HG03066 (cell line): ENCODE measurements around the gene ADGRL2.

Experiments used
- ATAC-seq: cut with Tn5 transposase; IDR thresholded peaks from one replicate; pipeline ENCODE4 v1.9.1; 2021; ENCODE audit warnings: low read depth; ENCODE audit not compliant: unreplicated experiment

The ADGRL2 gene

DNA sequence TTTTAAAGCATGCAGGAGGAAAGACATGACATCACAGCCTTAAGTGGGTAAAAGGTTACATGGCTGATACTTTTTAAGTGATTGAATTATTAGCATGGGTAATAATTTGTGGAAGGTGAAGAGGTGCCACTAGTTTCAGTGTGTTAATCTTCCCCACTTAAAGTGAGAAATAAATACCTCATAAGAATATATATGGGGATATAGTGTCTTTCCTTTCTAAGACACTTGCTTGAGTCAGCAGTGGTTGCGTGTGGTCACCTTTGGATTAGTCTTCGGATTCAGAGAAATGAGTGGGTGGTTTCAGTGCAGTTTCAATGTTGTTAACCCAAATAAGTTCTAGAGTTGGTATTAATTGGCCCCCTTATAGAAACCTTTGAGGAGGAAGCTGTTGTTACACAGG is 94.1 kb downstream of the ADGRL2 start:
- no peak for ATAC-seq

DNA sequence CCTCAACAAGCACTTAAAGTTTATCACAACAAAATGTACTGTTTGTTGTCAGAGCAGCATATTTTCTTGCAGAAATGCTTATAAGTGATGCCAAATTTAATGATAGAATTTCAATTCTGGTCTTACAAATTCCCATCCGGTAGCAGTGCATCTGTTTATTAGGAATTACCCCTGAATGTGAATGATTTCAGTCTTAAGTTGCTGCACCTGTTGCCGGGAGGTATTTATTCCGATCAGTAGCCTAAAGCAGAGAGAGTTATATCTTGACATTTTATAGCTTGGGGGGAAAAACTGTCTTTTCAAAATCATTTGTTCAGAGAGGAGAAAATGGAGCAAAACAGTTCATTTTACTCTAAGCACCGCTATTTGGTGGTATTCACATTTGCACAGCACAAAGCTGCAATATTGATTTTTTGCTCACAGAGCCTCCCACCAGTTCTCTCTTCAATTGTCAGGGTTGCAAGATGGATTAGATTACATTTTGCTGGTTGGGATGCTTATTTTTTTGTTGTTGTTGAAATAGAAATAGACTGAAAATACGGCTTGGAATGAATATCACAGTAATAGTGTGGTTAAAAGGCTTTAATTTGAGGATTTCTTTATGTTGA is 98.6 kb downstream of the ADGRL2 start:
- no peak for ATAC-seq

DNA sequence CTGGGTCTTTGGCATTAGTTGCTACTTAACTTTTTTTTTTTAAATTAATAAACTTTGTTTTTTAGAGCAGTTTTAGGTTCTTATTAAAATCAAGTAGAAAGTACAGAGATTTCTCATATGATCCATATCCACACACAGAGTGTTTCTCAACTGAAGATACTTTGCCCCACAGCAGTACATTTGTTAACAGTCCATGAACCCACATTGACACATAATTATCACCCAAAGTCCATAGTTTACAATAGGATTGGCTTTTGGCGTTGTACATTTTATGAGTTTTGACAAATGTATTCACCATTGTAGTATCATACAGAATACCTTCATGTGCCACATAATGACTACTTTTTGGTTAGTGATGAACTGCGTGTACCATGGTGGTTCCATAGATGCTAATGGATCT is 106.8 kb downstream of the ADGRL2 start:
- ATAC-seq: no peak

GRCh38 chr1:81912383-81912782 is 111.6 kb downstream of the ADGRL2 start:
- no peak for ATAC-seq

DNA sequence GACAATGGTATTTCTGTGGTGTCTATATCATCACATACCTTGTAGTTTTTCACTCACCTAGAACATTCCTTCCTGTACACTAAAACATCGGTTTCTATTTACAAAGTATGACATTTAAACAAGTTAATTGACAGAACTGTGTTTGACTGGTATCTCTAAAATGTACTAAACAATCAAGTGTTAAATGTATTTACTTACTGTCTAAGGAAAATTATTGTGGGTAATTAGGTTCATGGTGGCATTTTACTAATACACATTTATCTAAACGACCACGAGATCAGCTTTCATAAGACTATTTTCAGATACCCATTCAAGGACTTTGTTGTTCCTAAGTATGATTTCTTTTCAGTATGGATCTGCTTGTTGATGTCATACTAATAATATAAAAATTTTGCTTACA is 115.2 kb downstream of the ADGRL2 start:
- no peak for ATAC-seq

GRCh38 chr1:81920245-81920740 is 119.6 kb downstream of the ADGRL2 start:
- no peak for ATAC-seq

DNA sequence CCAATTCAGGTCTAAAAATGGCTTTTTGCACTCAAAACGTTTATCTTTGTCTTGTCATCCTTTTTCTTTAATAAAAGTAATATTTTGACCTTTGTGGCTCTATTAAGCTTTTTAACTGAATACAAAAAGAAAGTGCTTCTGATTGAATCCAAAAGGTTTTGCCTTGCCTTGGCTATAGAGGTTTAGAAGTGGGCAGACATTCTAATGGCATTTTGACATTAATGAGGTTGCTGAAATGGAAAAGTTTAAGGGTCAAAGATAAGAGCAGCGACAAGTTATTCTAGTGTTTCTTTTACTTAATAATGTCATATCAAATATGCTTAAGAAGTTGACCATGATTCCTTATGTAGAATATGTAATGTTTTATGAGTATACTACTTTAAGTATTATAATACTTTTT is 120.2 kb downstream of the ADGRL2 start:
- no peak for ATAC-seq

- no peak for ATAC-seq
Measured at GRCh38 chr1:81921344-81921743, 120.6 kb downstream of the ADGRL2 start.

DNA sequence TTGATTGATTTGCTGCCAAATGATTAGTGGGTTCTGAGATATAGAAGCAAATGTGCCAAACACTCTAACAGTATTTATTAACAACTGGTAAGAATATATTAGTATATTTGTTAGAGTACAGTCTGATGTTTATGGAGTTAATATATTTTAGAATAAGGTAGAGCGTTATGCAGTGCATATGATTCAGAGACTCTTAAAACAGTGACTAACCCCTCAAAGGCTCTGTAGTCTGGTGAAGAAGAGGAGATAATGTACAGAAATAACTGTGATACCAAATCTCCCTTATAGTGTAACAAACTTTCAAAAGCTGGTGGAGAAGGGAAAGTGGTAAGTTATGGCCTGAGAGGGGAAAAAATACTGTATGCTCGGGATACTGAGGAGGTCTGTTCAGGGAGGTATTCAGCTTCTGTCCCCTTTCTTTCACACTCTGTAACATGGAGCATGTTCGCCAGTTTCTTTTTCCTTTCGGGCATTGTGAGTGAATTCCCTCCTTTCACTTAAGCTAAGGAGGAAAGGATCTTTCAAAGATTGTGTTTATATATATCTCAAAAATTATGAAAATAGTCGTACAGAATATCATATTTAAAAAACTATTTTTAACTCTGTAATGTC is 121.2 kb downstream of the ADGRL2 start:
- ATAC-seq: no peak

GRCh38 chr1:81922955-81923354 is 122.2 kb downstream of the ADGRL2 start:
- no peak for ATAC-seq

GRCh38 chr1:81929106-81929505 is 128.4 kb downstream of the ADGRL2 start:
- ATAC-seq: no peak

DNA sequence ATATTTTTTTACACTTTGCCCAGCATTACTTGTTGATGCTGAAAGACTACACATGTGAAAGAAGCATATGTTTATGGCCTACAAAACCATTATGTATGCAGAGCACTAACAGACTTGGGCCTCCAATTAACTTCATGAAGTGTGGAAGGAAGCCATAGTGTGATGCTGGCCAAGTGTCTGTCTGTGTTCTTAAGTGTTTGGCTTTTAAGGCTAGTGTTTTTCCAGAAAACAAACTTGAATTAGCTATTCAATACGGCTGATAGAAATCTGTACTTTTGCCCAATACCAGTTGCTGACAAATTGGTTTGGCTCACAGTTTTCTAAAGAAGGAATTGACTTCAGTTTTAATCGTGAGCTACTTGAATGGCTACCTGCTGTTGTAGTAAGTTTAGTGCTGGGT is 136.1 kb downstream of the ADGRL2 start:
- no peak for ATAC-seq

DNA sequence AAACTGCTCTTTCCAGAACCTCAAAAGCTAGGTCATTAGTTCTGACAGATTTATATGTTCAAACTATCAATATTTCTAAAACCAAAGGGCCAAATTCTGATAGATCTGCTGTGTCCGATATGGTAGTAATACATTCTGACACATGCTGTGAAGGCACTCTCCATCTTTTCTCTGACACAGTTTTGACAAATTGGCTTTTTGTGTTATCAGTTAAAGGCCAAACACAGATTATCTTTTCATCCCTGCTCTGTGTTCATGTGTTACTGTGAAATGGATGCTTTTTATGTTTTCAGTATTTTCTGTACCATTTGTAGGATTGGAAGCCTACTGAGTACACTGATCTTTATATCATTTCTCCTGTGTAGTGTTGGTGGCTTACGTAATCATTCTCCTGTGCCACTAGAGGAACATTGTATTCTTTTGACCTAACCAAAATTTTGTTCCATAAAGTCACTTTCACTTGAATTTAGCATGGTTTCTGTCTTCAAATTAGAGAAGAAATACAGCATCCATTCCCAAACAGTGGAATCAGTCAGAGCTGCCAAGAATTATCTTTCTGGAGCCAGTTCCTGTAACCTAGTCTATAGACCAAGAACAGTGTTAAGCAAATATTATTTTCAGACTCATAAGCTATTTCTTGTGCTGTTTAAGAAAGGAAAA is 137.2 kb downstream of the ADGRL2 start:
- no peak for ATAC-seq

DNA sequence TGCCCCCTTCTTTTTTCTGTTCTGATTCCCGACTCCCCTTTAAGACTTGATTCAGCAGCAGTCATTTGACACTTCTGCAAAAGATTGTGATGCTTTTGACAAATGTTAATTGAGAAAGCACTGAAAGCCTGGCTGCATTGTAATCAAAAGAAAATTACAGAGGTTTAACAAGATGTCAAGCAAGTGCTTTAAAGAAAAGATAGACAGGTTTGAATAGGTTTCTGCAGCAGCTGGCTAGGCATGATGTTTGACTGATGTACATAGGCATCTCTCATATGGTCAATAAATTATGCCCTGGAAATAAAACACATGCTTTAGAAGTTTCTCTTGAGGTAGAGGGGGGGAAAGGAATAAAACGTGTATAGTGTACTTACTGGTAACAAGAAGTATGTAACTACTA is 147.8 kb downstream of the ADGRL2 start:
- no peak for ATAC-seq

DNA sequence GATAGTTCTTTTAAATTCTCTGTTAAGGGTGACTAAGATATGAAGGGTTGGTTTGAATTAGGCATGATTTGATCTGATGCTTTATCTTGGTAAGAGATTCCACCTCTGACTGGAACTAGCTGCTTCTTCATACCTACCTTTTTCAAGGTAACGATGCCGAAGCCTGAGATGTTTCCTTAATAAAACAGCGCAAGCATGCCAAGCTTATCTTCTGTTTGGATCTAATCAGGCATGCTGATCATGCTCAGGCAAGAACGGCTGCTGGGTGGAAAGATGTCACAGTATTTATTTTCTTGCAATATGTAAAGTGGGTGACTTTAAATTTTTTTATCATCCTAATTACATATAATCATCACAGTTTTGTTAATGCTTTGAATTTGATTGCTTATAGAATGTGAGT is 148.7 kb downstream of the ADGRL2 start:
- ATAC-seq: no peak

DNA sequence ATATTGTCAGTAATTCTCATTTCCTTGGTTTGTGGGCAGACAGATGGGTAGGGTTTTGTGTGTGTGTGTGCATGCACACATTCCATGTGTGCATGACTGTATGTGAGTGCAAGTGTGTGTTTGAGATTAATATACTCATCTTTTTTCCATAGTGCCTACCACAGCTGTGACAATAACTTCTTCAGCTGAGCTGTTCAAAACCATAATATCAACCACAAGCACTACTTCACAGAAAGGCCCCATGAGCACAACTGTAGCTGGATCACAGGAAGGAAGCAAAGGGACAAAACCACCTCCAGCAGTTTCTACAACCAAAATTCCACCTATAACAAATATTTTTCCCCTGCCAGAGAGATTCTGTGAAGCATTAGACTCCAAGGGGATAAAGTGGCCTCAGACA is 149.3 kb downstream of the ADGRL2 start:
- ATAC-seq: no peak

DNA sequence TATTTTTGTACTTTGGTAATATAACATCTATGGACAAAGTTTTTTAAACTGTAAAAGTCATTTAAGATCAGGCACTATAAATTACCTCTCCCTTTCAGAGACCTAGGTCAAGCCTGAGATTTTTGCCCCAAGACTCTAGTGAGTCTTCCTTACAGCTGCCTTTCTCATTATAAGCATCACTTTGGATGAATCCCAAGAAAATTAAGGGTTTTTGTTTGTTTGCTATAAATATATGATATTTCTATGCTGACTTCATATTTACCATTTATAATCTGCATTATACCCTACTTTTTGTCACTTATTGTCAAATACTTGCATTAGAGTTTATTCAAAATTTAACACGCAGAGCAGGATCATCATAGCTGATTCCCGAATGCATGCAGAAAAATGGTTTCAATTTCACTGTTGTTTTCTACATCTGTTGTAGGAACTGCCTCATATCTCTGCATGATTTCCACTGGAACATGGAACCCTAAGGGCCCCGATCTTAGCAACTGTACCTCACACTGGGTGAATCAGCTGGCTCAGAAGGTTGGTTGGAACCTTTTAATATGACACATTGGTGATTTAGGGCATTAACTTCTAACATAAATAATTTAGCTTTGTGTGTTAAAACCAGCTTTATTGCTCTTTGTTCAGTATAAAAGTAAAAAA is 150.0 kb downstream of the ADGRL2 start:
- ATAC-seq: no peak

DNA sequence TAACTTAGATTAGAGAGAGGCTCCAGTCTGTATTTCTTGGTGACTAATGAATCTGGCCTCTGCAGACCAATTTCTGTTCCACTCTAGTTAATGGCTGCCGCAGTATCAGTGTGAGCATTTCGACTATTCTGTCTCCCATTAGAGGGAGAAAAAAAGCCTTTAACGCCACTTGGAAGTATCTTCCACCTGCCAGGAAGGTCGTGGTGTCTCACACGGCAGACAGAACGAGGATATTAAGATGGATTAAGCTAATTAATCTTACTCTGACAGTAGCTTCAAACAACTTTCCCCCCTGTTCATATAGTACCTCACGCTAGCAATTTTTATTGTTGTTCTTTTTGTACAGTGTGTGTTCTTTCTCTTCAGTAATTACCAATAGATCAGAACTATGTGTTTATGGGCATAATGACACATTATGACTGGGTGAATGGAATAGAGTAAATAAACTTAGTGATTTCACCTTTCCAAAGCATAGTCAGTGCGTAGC is 153.8 kb downstream of the ADGRL2 start:
- ATAC-seq: no peak

GRCh38 chr1:81967951-81968350 is 167.2 kb downstream of the ADGRL2 start:
- no peak for ATAC-seq

DNA sequence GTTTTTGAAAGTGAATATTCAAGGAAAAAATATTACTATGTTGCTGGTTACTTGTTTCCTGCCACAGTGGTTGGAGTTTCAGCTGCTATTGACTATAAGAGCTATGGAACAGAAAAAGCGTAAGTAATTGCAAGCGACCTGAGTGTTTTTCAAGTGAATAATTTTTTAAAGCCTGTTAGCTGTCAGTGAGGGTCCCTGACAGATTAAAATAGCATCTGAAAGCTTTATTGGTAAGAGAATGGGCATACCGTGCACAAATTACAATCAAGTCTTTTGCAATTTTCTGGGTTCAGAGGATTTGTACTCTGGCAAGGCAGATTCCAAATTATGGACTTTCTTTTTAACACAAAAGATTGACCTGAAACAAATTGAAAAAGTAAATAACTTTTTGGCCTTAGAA is 169.7 kb downstream of the ADGRL2 start:
- ATAC-seq: no peak

- ATAC-seq: no peak
Measured at GRCh38 chr1:81974222-81974841, 173.6 kb downstream of the ADGRL2 start.
